GM21360 (cell line): ENCODE data around the gene KLK8.

Experiments
- ATAC-seq: cut with Tn5 transposase; IDR thresholded peaks from one replicate; pipeline ENCODE4 v1.9.1; 2021; ENCODE audit warnings: mild to moderate bottlenecking, moderate library complexity; ENCODE audit not compliant: unreplicated experiment

The KLK8 gene

GRCh38 chr19:51018745-51019543 lies 17.5 kb upstream of the KLK8 start:
- no peak for ATAC-seq

DNA sequence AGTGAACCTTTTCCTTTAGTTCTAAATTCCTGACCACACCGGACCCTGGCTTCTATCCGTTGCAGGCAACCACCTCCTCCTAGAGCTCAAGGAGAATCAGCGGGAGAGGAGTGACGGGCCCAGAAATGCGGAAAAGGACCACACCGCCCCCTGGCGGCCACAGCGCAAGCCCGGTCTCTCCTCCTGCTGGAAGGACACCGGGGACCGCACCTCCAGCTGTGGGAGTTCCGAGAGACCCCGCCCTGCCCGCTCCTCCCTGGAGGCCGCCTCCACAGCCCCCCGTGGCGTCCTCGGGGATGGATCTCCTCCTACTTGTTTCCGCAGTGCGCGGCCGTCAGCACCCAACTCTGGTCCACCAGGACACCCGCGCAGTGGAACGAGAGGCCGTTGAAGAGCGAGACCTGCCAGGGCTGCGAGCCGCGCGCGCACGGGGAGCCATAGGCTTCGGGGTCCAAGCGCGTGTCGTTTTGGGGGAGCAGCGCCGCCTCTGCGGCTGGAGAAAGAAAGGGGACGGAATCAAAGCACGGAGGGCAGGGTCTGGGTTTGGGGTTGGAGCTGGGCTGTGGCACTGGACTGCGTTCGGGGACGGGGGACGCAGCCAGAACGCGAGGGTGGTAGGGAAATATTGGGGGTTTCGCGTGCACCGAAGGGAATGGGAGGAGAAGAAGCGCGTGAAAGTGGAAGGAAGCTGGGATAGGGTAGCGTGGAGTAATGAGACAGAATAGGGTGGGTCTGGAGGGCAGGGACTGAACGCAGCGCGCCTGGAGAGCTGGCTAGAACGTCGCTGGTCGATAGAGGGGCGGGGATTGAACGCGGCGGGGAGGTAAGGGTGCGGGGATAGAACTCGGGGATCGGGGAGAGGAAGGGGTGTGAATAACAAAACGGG lies 15.6 kb upstream of the KLK8 start:
- ATAC-seq = no peak

GRCh38 chr19:51015691-51016267 lies 14.4 kb upstream of the KLK8 start:
- no peak for ATAC-seq

DNA sequence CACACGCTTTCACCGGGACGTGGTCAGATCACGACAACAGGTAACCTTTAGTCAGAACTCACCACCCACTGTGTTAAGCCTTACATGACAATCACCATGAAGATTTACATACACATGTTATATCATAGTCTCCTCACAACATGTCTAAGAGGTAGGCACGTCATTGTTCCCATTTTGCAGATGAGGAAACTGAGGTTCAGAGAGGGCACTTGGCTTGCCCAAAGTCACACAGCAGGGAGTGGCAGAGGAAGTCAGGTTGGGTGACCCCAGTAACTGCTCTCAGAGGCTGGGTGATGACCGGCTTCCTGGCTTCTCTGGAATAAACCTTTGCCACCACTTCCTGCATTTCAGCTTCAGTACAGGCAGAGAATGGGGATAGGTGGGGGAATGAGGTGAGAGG lies 12.8 kb upstream of the KLK8 start:
- no peak for ATAC-seq

DNA sequence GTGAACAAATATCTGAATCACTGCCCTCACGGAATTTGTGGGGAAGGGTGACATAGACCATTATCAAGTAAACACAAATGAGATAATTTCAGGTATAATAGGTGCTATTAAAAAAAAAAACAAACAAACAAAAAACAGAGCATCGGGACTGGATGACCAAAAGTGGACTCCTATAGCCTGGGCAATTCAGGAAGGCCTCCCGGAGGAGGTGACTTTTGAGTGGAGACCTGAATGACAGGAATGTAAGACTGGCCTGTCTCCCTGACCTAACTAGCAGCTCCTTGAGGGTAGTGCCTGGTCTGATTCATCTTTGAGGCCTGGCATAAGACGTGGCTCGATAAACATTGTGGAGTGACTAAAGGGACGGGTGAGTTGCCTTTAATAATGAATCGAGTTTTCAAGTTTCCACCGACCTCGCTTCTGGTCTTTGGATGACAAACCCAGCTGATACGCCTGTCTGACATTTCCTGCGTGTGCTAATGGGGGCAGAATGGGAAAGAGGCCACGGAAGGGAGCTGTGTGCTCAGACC lies 11.3 kb upstream of the KLK8 start:
- ATAC-seq = no peak

- no peak for ATAC-seq
Measured at GRCh38 chr19:51010066-51010795, 8.8 kb upstream of the KLK8 start.

DNA sequence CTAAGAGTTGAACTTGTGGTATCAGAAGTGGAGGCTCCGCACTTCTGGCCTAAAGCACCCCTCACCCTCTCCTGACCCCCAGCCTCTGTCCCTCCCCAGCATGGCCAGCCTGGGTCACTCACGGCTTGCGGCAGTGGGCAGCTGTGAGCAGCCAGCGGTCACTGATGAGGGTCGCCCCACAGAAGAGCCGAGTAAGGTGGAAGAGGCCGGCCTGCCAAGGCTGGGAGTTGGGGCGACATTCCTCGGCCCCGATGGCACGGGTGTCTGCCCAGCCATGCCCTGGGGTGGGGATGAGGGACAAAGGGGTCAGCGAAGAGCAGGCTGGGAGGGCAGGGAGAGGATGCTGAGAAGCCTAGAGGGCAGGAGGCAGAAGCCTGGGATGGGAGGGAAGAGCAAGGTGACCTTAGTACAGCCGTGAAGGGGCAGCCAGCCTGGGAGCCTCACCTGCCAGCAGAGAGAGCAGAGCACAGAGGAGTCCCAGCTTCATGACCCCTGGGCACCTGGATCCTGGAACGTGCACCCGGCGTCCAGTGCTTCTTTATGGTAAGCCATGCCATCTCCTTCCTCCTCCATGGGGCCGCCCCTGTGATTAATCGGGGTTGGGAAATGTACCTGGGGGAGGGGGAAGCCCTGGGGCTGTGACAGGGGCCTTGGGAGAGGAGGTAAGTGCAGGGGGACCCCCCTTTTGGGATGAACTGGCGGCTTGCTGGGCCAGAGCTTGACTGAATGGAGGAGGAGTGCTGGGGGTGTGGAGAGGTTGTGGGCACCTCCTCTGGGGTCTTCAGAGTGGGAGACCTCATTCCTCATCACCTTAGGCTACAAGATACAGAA lies 7.9 kb upstream of the KLK8 start:
- ATAC-seq = no peak

GRCh38 chr19:51007488-51007887 lies 6.1 kb upstream of the KLK8 start:
- ATAC-seq = no peak

- no peak for ATAC-seq
Measured at GRCh38 chr19:51006406-51006805, 5.0 kb upstream of the KLK8 start.

DNA sequence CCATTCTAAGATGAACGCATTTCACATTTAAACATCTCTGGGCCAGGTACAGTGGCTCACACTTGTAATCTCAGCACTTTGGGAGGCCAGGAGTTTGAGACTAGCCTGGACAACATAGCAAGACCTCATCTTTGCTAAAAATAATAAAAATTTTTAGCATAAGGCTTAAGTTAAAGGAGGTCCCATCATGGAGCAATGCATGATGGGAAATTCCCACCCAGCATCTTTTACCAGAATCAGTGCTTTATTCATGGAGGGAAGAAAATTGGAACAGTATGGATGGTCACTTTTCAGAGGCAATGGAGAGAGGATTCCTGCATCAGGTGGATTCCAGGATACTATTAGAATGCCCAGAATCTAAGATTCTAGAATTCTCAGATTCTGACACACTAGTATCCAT lies 3.8 kb upstream of the KLK8 start:
- ATAC-seq = no peak

- ATAC-seq = no peak
Measured at GRCh38 chr19:51003316-51003715, 1.9 kb upstream of the KLK8 start.

DNA sequence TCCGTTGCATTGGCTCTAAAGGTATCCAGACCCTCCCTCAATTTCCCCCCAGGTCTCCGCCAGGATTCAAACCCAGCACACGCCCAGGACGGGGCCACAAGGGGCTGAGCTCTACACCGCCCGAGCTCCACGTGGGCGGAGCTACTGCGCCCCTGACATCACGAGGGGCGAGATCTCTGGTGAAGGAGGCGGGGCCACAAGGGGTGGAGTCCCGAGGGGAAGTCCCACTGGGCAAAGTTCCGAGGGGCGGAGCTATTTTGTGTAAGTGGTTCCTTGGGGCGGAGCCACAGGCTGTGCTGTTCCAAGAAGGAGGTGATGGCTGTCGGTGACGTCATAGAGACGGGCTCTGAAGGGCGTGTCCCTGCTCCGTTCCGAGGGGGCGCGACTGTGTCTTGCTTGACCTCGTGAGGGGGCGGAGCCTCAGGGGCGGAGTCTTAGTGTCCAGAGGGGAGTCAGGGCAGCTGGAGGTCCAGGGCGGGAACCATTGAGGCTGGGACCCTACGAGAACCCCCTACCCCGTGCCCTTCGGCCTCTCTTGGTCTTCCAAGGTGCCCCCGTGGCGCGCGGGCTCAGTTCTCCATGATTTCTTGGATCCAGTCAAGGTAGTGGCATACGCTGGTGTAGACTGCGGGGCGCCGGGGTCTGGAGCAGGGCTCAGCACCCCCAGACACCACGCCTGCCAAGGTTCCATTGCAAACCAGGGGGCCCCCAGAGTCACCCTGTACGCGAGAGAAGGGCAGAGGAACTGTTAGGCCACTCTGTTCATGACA lies 1.3 kb upstream of the KLK8 start:
- no peak for ATAC-seq

DNA sequence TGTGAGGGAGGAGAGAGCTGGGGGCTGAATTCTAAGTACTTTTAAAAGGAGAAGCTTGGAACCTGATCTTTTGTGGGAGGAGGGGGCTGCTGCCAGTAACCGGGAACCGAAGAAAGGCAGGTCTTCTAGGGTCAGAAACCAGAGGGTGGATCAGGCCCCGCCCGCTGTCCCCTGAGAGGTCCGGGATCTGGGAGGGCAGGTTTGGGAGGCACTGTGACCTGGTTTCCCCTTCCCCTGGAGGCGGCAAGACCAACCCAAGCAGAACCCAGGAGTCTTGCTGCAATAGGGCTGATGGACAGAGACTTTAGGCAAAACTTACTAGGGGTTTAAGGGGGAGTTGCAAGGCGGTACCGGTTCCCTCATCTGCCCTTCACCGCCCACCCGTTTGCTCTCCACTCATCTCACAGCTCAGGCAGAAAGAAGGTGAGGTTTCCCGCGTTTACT lies 707 bp upstream of the KLK8 start:
- ATAC-seq = no peak

GRCh38 chr19:51000981-51001380 lies 423 bp downstream of the KLK8 start:
- no peak for ATAC-seq

- no peak for ATAC-seq
Measured at GRCh38 chr19:51000426-51000825, 978 bp downstream of the KLK8 start.

DNA sequence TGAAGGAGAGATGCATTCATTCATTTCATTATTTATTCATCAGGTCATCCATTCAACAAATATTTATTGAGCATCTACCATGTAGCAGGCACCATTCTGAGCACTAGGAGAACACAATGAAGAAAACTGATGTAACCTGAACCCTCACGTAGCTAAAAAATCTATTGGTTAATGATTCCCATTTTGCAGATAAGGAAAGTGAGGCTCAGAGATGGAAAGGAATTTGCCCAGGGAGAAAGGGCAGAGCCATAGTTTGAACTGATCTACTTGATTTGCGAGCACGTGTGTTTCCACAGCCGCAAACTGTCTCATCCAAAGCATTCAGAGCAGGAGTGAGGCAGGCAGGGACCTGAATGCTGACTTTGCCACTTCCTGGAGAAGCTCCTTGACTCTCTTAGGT lies 2.7 kb downstream of the KLK8 start:
- no peak for ATAC-seq

GRCh38 chr19:50998061-50998460 lies 3.3 kb downstream of the KLK8 start:
- no peak for ATAC-seq

DNA sequence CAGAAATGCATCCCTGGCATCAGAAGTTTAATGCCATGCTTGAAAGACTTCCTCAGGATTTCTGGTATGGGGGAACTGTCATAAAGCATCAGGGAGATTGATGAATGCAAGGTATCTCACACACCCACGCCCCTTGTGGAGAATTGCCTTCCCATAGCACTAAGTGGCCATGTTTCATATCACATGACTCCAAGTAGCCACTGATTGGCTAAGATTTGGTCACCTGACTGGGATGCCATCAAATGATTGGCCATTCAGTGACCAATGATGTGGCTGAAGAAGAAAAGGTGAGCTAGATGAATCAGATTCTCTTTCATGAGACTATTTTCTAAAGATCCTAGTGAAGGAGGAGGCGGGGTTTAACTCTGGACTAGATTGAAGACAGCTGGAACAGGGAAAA lies 7.3 kb downstream of the KLK8 start:
- no peak for ATAC-seq

GRCh38 chr19:50992666-50993035 lies 8.8 kb downstream of the KLK8 start:
- no peak for ATAC-seq
